ENCODE measurements around the gene KIAA0753. TPM values are rescaled to one million over a fixed set of nuclear protein-coding genes. Genes with fewer than 3 reads are reported as not detected.
A peak's percentile ranks its signal among the peaks of the same experiment; 100 is the strongest.

The KIAA0753 gene
- total and polyA plus RNA-seq, 8 donors, result 3.8 to 138 (median 17.6) TPM

DNA sequence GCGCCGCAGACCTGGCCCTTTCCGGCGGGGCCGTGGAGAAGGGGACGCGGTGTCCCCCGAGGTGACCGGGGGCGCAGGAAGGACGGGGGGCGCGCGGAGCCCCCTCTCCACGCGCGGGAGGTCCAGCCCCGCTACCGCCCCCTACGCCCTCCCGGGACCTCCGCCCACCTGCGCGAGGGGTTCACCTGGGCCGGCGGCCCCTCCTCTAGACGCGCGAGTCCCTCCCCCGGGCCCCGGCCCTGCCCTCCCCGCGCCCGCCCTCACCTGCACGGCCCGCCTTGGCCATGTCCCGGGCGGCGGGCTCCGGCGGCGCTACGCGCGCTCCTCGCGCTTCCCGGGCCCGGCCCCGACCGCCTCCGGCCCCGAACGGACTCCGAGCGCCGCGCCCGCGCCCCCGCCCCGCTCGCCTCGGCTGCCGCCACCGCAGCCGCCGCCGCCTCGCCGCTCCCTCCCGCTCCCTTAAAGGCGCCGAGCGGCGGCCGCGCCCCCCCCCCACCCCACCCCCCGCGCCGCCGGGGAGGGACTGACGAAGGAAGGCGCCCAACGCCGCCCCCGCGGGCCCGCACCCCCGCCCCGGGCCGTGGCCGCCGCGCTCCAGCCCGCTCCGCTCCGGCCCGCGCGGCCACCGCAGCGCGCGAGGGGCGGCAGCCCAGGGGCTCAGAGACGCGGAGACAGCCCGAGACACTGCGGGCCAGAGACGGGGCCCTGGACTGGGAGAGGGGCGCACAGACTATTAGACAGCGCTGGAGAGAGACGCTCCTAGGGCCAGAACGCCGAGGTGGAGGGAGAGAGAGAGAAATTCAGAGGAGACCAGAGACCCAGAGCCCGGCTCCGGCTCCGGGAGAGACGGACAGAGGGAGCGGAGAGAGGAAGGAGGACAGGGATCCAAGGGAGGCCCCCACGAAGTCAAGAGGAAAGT, 84.1 kb downstream of the KIAA0753 start, which contains the start of gene PITPNM3:
TSS of gene PITPNM3 (minus strand) at position 435 of the 919 bp plus-strand sequence. CDS start at position 286, 149 bp downstream.
- Histone ChIP-seq H3K27ac (peak within 1 kb of the TSS; percentile 10 to 88 (median 81)), H3K27me3 (peaks cover 0 to 46% (median 12%) of the 10 kb centered on the region in 3 donors), H3K4me3 (peak within 1 kb of the TSS; percentile 68 to 74 (median 71)), H3K9me3 (no peaks in the 10 kb centered on the region), H3K36me3 (no peaks in the 10 kb centered on the region), H3K4me1 (peaks cover 16 to 69% (median 48%) of the 10 kb centered on the region in 4 donors)
- peak; percentile 40 to 71 for DNase-seq
- WGBS, 5 donors, result 1 to 7% (median 3%) methylated on average over 16 to 120 of the region's 122 CpGs
- TF ChIP-seq POLR2A (IDR thresholded peaks at IDR 0.05) (no peak), POLR2AphosphoS5 (IDR thresholded peaks at IDR 0.05) (no peak), EP300 (IDR thresholded peaks at IDR 0.05) (no peak)
- TF ChIP-seq, protein P1, sequence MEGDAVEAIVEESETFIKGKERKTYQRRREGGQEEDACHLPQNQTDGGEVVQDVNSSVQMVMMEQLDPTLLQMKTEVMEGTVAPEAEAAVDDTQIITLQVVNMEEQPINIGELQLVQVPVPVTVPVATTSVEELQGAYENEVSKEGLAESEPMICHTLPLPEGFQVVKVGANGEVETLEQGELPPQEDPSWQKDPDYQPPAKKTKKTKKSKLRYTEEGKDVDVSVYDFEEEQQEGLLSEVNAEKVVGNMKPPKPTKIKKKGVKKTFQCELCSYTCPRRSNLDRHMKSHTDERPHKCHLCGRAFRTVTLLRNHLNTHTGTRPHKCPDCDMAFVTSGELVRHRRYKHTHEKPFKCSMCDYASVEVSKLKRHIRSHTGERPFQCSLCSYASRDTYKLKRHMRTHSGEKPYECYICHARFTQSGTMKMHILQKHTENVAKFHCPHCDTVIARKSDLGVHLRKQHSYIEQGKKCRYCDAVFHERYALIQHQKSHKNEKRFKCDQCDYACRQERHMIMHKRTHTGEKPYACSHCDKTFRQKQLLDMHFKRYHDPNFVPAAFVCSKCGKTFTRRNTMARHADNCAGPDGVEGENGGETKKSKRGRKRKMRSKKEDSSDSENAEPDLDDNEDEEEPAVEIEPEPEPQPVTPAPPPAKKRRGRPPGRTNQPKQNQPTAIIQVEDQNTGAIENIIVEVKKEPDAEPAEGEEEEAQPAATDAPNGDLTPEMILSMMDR (IDR thresholded peaks at IDR 0.05), result no peak
- intact Hi-C loops (cut with DNase I; ENCODE audit: low total_unique reads), result no loop called here

GRCh38 chr17:6555331-6556120, 85.0 kb downstream of the KIAA0753 start:
- Histone ChIP-seq H3K9me3 (no peaks in the 10 kb centered on the region), H3K4me3 (peak overlapping the region; percentile 68 to 74 (median 71)), H3K4me1 (peaks cover 16 to 77% (median 55%) of the 10 kb centered on the region in 4 donors), H3K27me3 (peaks cover 0 to 46% (median 12%) of the 10 kb centered on the region in 3 donors), H3K27ac (peak overlapping the region; percentile 10 to 88 (median 81)), H3K36me3 (no peaks in the 10 kb centered on the region)
- DNase-seq, result peak; percentile 55 to 79
- TF ChIP-seq POLR2A (IDR thresholded peaks at IDR 0.05) (no peak), EP300 (IDR thresholded peaks at IDR 0.05) (no peak), POLR2AphosphoS5 (IDR thresholded peaks at IDR 0.05) (peak in 1 of 3 donors; percentile 48)
- TF ChIP-seq, protein P1 (IDR thresholded peaks at IDR 0.05), result peak in 1 of 7 experiments; percentile 7
- intact Hi-C loops (cut with DNase I; ENCODE audit: low total_unique reads), result no loop called here
- WGBS, 5 donors, result 1 to 3% (median 1%) methylated on average over 30 to 56 of the region's 56 CpGs

GRCh38 chr17:6554871-6555330, 85.6 kb downstream of the KIAA0753 start:
- WGBS, 5 donors, result 10 to 31% (median 17%) methylated on average over 6 to 12 of the region's 12 CpGs
- Histone ChIP-seq H3K27me3 (peaks cover 0 to 46% (median 12%) of the 10 kb centered on the region in 3 donors), H3K36me3 (no peaks in the 10 kb centered on the region), H3K27ac (peak overlapping the region; percentile 10 to 88 (median 81)), H3K9me3 (no peaks in the 10 kb centered on the region), H3K4me1 (peaks cover 16 to 83% (median 56%) of the 10 kb centered on the region in 4 donors), H3K4me3 (peak overlapping the region; percentile 68 to 74 (median 71))
- intact Hi-C loops (cut with DNase I; ENCODE audit: low total_unique reads), result no loop called here
- TF ChIP-seq POLR2AphosphoS5 (IDR thresholded peaks at IDR 0.05), result peak in 1 of 3 donors; percentile 55
- TF ChIP-seq, protein P1 (IDR thresholded peaks at IDR 0.05), result no peak
- DNase-seq, result peak; percentile 42 to 62

GRCh38 chr17:6554342-6554741, 86.2 kb downstream of the KIAA0753 start:
- Histone ChIP-seq H3K9me3 (no peaks in the 10 kb centered on the region), H3K4me3 (no peak overlapping the region), H3K27ac (peak overlapping the region in 3 of 5 donors; percentile 81 to 88 (median 82)), H3K4me1 (peaks cover 19 to 88% (median 60%) of the 10 kb centered on the region in 4 donors), H3K27me3 (peaks cover 0 to 46% (median 12%) of the 10 kb centered on the region in 3 donors), H3K36me3 (no peaks in the 10 kb centered on the region)
- 64 to 75% (median 72%) methylated on average over 3 to 4 of the region's 4 CpGs for WGBS, 5 donors
- intact Hi-C loops (cut with DNase I; ENCODE audit: low total_unique reads), result no loop called here
- no peak for TF ChIP-seq POLR2A (IDR thresholded peaks at IDR 0.05)
- no peak for TF ChIP-seq POLR2AphosphoS5 (IDR thresholded peaks at IDR 0.05)
- TF ChIP-seq EP300 (IDR thresholded peaks at IDR 0.05), result no peak
- TF ChIP-seq, protein P1 (IDR thresholded peaks at IDR 0.05), result no peak
- DNase-seq, result no peak
